ENCODE data around the gene UBR4.

DNA sequence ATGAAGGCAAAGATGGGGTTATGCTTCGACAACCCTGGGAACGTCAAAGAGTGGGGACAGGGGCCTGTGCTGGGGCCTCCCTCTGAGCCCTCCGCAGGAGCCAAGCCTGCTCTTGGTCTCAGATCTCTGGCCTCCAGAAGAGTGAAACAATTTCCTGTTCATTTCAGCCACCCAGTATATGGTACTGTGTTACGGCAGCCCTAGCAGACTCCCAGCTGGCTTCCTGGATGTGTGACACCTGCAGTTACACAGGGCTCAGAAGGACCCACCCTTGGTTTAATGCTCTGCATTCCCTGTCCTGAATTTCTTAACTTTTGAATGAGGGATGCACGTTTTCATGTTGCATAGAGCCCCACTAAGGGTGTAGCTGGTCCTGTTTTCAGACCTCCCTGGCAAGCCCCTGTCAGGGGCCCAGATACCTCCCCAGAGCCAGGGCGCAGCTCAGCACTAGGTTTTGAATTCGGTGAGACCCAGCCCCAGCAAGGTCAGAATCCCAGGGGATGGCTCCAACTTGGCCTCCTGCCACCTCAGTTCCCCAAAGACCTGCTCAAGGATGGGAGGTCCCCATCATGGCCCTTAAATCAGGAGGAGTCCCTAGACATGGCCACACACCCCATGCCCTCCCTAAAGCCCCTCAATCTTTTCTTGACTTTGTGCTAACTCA, 174.6 kb downstream of the UBR4 start:
- no peak for TF ChIP-seq SIN3A (IDR thresholded peaks at IDR 0.05; ENCODE audit: low read depth)
- TF ChIP-seq, protein P1, sequence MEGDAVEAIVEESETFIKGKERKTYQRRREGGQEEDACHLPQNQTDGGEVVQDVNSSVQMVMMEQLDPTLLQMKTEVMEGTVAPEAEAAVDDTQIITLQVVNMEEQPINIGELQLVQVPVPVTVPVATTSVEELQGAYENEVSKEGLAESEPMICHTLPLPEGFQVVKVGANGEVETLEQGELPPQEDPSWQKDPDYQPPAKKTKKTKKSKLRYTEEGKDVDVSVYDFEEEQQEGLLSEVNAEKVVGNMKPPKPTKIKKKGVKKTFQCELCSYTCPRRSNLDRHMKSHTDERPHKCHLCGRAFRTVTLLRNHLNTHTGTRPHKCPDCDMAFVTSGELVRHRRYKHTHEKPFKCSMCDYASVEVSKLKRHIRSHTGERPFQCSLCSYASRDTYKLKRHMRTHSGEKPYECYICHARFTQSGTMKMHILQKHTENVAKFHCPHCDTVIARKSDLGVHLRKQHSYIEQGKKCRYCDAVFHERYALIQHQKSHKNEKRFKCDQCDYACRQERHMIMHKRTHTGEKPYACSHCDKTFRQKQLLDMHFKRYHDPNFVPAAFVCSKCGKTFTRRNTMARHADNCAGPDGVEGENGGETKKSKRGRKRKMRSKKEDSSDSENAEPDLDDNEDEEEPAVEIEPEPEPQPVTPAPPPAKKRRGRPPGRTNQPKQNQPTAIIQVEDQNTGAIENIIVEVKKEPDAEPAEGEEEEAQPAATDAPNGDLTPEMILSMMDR (IDR thresholded peaks at IDR 0.05 in 2 of 3, conservative IDR thresholded peaks at IDR 0.05 in 1 of 3; ENCODE audit: borderline replicate concordance in 1 of 3, insufficient read depth in 1 of 3, low read depth in 2 of 3, low read length in 2 of 3): no peak
- TF ChIP-seq POLR2AphosphoS5 (IDR thresholded peaks at IDR 0.05; ENCODE audit: low read depth, low read length): no peak
- no peak for TF ChIP-seq POLR2A (IDR thresholded peaks at IDR 0.05; ENCODE audit: borderline replicate concordance, extremely low read depth, insufficient read depth, insufficient read length)

Data from HCT116 (cell line).